ENCODE results near the gene BDH1. TPM values are rescaled to one million over a fixed set of nuclear protein-coding genes. Genes with fewer than 3 reads are reported as not detected.

BDH1 gene
- total and polyA plus RNA-seq, 8 donors: 15.5 to 22.0 (median 19.3) TPM

DNA sequence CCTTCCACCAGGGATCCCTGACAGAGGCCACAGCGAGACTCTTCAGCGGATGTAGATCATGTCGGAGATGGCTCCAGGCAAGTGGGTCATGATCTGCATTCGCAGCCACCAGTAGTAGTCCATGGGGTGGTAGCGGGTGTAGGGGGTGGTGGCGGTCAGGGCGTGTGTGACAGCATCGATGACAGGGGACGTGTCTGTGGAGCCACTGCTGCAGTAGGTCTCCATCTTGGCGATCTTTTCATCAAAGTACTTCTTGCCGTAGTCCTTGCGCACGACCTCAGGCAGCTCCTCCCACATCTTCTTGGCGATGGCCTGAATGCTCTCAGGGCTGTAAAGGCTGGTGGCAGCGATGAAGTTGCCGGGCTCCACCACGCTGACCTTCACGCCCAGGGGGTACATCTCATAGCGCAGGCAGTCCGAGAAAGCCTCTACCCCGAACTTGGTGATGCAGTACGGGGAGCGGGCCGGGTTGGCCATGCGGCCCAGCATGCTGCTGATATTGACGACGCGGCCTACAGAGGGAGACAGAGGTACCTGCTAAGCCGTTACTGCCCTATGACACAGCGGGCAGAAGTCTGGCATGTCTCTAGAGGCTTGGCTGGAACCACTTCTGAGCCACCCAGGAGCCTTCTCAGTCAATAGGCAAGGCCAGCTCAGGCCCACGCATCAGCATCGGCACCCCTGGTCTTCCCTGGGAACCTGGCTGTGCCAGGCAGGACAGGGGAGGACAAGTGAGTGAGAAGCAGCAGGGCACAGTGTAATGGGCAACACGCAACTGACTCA, 43.7 kb downstream of the BDH1 start:
- ATAC-seq: no peak
- intact Hi-C loops (cut with DNase I): loop anchor here in 1 of 2 donors (5.0 kb wide), 1 partner anchor 255 kb away; no protein-coding TSS in a partner anchor
- Histone ChIP-seq H3K36me3 (peaks cover 0 to 24% of the 10 kb centered on the region in 2 donors), H3K4me3 (no peak overlapping the region), H3K4me1 (peaks cover 2 to 11% of the 10 kb centered on the region in 2 donors), H3K27ac (no peak overlapping the region), H3K27me3 (no peaks in the 10 kb centered on the region), H3K9me3 (no peaks in the 10 kb centered on the region)
- TF ChIP-seq, protein P1, sequence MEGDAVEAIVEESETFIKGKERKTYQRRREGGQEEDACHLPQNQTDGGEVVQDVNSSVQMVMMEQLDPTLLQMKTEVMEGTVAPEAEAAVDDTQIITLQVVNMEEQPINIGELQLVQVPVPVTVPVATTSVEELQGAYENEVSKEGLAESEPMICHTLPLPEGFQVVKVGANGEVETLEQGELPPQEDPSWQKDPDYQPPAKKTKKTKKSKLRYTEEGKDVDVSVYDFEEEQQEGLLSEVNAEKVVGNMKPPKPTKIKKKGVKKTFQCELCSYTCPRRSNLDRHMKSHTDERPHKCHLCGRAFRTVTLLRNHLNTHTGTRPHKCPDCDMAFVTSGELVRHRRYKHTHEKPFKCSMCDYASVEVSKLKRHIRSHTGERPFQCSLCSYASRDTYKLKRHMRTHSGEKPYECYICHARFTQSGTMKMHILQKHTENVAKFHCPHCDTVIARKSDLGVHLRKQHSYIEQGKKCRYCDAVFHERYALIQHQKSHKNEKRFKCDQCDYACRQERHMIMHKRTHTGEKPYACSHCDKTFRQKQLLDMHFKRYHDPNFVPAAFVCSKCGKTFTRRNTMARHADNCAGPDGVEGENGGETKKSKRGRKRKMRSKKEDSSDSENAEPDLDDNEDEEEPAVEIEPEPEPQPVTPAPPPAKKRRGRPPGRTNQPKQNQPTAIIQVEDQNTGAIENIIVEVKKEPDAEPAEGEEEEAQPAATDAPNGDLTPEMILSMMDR (IDR thresholded peaks at IDR 0.05): no peak
- peak in 1 of 4 donors; percentile 73 for DNase-seq

DNA sequence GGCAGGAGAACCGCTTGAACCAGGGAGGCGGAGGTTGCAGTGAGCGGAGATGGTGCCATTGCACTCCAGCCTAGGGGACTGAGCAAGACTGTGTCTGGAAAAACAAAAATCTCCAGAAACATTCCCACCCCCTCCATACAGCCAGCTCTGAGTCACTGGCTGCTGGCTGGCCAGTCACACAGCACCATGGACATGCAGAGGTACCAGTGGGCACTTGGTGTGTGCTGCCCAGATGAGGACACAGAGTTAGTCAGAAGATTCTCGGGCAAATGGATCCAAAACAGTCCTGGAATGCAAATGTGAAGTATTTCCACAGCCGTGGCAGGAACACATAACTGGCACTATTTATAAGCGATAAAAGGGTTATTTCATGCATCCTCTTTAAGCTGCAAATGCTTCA, 44.6 kb downstream of the BDH1 start:
- TF ChIP-seq, protein P1 (IDR thresholded peaks at IDR 0.05): no peak
- H3K9me3 ChIP-seq: no peaks in the 10 kb centered on the region
- H3K36me3 ChIP-seq: peaks cover 0 to 24% of the 10 kb centered on the region in 2 donors
- ATAC-seq: no peak
- peaks cover 0 to 12% of the 10 kb centered on the region in 2 donors for H3K4me1 ChIP-seq
- intact Hi-C loops (cut with DNase I): loop anchor here in 1 of 2 donors (5.0 kb wide), 1 partner anchor 254 kb away; no protein-coding TSS in a partner anchor
- no peak overlapping the region for H3K4me3 ChIP-seq
- no peak overlapping the region for H3K27ac ChIP-seq
- no peak for DNase-seq
- no peaks in the 10 kb centered on the region for H3K27me3 ChIP-seq

DNA sequence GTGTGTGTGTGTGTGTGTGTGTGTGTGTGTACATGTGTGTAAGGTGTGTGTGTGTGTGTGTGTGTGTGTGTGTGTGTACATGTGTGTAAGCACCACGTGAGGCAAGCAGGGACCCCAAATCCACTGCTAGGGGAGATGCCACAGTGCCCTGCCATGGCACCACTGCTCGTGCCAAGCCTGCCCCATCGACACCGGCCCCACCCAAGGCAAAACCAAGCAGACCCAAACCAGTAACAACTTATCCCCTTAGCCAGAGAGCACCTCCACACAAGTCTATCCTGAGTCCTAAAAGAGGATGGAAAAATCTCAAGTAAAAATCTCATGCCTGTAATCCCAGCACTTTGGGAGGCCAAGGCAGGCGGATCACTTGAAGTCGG, 45.1 kb downstream of the BDH1 start:
- Histone ChIP-seq H3K36me3 (peaks cover 0 to 24% of the 10 kb centered on the region in 2 donors), H3K27ac (no peak overlapping the region), H3K4me1 (peaks cover 0 to 16% of the 10 kb centered on the region in 2 donors), H3K4me3 (no peak overlapping the region), H3K9me3 (no peaks in the 10 kb centered on the region), H3K27me3 (no peaks in the 10 kb centered on the region)
- intact Hi-C loops (cut with DNase I): loop anchor here in 1 of 2 donors (5.0 kb wide), 1 partner anchor 253 kb away; no protein-coding TSS in a partner anchor
- ATAC-seq: no peak
- TF ChIP-seq, protein P1 (IDR thresholded peaks at IDR 0.05): no peak
- DNase-seq: no peak

DNA sequence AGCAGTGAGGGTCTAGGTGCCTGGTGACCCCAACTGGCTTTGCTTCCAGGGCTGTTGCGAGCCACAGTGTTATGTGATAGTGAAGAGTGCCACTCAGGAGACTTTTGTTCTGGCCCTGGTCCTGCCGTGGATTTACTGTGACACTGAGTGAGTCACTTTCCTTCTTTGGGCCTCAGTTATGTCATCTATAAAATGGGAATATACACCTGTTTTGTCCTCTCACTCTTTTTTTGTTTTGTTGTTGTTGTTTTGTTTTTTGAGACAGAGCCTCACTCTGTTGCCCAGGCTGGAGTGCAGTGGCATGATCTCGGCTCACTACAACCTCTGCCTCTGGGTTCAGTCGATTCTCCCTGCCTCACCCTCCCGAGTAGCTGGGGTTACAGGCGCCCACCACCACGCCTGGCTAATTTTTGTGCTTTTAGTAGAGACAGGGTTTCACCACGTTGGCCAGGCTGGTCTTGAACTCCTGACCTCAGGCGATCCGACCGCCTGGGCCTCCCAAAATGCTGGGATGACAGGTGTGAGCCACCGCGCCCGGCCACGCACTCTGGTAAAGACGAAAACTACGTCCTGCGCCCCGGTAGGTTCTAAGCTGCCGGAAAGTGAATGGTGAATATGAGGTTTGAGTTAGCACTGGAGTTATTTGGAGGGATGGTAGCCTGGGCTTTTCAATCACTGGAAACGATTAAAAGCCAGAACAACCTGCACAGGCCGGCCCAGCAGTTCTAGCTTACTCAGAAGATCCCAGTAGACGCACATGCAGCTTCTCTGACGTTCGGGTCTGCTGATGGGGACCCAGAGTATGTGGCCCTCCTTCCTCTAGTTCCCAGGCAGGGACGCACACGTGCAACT, 46.6 kb downstream of the BDH1 start:
- Histone ChIP-seq H3K27ac (no peak overlapping the region), H3K4me1 (peaks cover 0 to 16% of the 10 kb centered on the region in 2 donors), H3K9me3 (no peaks in the 10 kb centered on the region), H3K27me3 (no peaks in the 10 kb centered on the region), H3K4me3 (peak overlapping the region in 1 of 2 donors; percentile 25), H3K36me3 (peaks cover 0 to 24% of the 10 kb centered on the region in 2 donors)
- ATAC-seq: no peak
- intact Hi-C loops (cut with DNase I): no loop called here
- DNase-seq: no peak
- TF ChIP-seq, protein P1 (IDR thresholded peaks at IDR 0.05): no peak

DNA sequence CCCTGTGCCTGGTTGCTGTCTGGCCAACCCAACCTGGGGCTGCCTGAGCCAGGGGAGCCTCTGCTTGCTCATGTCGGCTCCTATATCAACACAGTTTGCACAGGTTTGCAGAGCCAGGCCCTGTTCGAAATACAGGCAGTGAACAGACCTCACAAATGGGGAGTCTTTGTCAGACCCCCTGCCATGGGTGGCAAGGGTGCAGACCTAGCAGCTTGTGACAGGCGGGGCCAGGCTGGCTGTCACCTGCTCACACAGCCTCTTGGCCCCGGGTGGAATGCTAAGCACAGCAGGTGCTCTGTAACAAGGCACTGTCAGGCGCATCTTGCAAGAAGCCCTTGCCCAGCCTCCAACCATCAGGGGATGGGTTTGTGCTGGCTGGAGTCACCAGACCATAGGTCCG, 47.3 kb downstream of the BDH1 start:
- Histone ChIP-seq H3K27ac (no peak overlapping the region), H3K36me3 (peaks cover 0 to 21% of the 10 kb centered on the region in 2 donors), H3K4me3 (no peak overlapping the region), H3K9me3 (no peaks in the 10 kb centered on the region), H3K27me3 (no peaks in the 10 kb centered on the region), H3K4me1 (peaks cover 0 to 16% of the 10 kb centered on the region in 2 donors)
- TF ChIP-seq, protein P1 (IDR thresholded peaks at IDR 0.05): no peak
- intact Hi-C loops (cut with DNase I): no loop called here
- ATAC-seq (no peak), DNase-seq (peak in 1 of 4 donors; percentile 34)
